SW480 (cell line): Measurements from ENCODE around the gene UAP1.

Source experiments
- DNase-seq: peaks from one replicate; pipeline ENCODE4 v3.0.0-alpha.2; 2016; ENCODE audit warnings: low spot score

Gene UAP1

DNA sequence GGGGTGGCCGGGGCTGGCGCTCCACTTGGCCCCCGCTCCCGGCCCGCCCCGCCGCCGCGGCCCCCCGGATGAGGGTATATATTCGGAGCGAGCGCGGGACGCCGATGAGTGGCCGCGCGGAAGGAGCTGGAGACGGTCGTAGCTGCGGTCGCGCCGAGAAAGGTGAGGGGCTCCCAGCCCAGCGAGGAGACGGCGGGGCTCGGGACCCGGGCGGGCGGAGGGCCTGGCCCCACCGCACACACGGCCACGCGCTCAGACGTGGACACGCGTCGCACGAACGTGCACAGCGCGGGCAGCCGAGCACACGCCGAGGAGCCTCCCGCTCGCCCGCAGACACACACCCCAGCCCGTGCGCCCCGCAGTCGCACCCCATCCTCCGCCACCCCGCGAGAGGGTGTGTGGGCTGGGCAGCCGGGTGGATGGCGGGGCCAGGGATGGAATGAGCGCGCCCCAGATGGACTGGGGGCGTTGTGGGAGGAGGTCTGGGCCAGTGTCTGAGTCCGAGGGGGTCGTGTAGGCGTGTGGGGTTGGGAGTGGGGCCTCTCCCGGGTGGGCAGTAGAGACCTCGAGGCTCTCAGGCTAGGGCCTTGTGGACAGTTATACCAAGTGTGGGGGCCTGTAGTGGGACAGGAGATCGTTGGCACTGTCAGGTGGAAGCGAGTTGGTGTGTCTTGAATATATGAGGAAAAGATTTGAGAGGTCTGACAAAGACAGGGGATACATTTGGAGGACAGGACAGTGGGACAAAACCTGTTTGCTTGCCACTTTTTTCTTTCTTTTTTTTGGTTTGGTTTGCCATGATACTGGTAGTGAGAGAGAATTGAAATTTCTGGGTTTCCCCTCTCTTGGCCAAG is at the start of gene UAP1:
Gene UAP1 (plus strand): TSS at position 107 of the 854 bp plus-strand sequence. CDS start 4,347 bp downstream, outside the sequence.
- DNase-seq: peak; percentile 15

GRCh38 chr1:162527314-162527713 is 34.2 kb upstream of the UAP1 start:
- DNase-seq: no peak

DNA sequence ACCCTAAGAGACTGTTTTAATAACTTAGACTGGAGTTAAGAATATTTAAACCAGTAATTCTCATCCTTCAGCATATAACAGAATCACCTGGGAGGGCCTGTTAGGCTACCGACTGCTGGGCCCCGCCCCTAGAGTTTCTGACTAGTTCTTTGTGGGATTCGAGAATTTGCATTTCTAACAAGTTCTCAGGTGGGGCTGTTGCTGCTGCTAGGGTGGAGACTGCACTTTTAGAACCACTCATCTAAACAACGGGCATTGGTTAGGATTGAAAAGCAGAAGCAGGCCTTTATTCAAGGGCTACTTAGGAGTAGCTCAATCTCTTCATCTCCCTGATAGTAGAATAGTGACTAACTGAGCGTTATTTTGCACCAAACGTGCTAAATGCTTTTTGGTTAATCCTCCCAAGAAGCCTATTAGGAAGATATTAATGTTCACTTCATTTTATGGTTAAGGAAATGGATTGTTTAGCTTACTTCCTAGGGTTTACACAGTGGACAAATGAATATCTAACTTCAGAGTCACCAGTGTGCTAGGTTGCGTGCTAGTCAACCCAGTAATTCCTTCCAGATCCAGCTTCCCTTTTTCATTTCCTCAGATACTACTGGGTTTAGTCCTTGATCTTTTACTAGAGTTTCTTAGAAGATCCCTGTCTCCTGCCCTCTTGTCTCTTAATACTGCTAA is 31.1 kb upstream of the UAP1 start:
- peak; percentile 16 for DNase-seq

GRCh38 chr1:162530988-162531319 is 30.6 kb upstream of the UAP1 start:
- DNase-seq: no peak

- DNase-seq: no peak
These were observed 26.0 kb upstream of the UAP1 start for GRCh38 chr1:162535501-162535900.

DNA sequence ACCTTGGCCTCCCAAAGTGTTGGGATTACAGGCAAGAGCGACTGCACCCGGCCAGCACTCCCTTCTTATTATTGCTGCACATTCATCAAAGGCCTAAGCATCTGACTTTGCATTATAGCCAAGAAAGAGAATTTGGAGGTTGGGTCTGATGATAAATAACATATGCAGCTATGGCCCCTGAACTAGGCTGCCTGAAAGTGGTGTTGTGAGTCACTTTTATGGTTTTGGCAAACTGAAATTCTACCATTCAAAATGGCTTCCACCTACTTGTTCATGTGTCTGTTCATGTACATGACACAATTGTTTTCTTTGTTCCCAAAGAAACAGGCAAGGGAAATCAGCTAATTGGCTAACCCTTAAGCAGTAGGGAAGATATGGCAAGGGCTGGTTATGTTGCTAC is 25.0 kb upstream of the UAP1 start:
- peak; percentile 16 for DNase-seq

- DNase-seq: no peak
These were observed 24.3 kb upstream of the UAP1 start for GRCh38 chr1:162537216-162537615.

DNA sequence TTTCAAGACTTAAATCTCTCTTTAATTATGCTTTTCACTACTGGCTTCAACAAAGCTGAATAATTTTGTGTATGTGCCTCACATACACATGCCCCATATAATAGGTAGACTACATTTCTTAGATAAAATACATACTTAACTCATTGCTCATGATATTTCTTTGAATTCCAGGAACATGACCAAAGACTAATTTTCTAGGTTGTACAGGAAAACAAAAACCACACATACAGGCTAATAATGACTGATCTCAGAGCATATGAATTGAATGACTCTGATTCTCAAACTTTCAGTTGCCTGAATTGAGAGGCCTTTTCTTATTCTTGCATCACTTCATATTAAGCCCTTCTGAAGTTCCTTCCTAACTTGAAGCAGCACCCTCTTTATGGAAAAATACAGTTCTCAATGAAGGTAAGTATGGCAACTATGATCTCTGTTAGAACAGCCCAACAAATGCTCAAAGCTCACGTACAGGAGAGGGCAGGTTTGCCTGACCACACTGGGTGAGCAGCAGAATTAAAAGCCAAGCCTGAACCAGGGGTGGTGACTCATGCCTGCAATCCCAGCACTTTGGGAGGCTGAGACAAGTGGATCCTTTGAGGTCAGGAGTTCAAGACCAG is 22.6 kb upstream of the UAP1 start:
- peak; percentile 69 for DNase-seq

DNA sequence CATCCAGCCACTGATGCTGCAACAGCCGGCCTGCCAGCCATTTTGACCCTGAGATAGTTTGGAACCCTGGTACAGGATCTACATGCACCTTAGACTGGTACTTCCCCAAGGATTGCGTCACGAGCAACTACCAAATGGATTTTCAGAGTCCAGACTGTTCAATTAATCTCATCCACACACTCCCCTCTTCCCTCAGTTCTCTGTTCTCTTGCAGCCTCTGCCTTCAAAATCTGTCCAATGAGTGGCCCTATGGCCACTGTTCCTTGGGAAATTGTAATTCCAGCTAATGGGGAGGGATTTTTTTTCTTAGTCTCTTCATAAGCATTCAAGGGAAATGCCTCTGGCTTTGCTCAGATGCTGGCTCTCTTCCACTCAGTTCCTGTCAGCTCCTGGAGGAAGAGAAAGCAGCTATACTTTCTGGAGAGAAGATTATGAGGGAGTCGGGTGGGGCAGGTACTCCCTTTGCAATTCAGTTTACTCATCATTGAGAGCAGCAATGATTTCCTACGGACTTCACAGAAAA is 19.8 kb upstream of the UAP1 start:
- DNase-seq: no peak

DNA sequence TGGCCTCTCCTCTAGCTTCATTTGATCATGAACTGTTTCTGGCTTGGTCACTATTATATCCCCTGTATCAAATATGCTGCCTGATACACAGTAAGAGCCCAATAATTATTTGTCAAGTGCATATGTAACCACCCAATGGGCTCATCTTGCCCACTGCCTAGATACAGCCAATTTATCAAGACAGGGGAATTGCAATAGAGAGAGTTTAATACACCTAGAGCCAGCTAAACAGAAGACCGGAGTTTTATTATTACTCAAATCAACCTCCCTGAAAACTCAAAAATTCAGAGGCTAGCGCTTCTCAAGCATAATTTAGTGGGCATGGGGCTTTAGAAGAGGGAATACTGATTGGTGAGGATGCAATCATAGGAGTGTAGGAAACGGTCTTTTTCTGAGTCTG is 18.3 kb upstream of the UAP1 start:
- no peak for DNase-seq

- no peak for DNase-seq
These were observed 13.4 kb upstream of the UAP1 start for GRCh38 chr1:162548170-162548569.

DNA sequence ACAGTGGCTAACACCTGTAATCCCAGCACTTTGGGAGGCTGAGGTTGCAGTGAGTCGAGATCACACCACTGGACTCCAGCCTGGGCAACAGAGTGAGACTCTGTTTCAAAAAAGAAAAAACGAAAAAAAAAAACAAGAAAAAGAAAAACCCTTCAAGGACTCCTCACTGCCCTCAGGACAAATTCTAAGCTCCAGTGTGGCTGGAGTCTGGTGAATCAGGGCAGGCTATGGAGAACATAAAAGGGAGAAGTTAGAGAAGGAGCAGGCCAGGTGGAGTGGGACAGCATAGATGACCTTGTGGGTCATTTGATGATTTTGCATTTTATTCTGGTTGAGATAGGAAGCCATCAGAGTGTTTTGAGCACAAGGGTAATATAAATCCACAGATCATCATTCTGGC is 12.5 kb upstream of the UAP1 start:
- DNase-seq: no peak

GRCh38 chr1:162550925-162551324 is 10.6 kb upstream of the UAP1 start:
- no peak for DNase-seq

DNA sequence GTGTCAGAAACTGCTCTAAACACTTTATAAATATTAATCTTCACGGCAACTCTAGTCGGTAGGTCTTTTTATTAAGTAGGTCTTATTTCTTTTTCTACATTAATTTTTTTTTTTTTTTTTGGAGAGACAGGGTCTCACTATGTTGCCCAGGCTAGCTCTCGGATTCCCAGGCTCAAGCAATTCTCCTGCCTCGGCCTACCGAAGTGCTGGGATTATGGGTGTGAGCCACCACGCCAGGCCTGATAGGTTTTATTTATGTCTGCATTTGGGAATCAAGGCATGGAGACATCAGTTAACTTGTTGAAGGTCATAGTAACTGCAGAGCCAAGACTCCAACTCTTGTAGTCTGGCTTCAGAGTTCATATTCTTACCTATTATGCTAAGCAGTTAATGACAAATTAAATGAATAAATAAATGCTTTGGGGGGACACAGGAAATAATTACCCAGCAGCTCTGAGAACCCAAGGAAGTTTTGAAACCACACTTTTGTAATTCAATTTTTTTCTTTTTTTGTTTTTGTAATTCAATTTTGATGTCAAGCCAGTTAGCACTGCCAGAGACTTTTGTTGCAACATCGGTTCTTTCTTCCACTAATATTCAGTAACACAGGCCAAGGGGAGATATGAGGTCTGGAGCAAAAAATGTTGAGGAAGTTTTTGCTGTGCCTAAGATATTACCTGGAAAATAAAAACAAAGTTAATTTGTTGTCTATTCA is 9.4 kb upstream of the UAP1 start:
- DNase-seq: no peak

DNA sequence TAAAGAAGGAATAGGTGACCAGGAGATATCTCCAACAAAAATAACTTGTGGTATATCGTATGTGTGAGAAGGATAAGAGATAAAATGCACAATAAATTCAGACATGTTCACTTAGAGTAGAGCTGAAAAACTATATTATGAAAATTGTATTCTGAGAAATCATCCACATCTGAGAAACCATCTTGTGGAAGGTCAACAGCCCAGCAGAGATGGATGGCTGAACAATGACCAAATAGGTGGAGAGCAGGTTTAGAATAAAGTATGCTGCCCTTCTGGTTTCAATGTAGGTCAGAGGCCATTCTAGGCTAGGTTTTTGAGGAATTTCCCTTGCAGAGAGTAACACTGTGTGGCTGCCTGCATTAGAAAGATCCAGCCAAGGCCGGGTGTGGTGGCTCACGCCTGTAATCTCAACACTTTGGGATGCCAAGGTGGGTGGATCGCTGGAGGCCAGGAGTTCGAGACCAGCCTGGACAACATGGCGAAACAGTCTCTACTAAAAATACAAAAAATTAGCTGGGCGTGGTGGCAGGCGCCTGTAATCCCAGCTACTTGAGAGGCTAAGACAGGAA is 8.8 kb upstream of the UAP1 start:
- no peak for DNase-seq

DNA sequence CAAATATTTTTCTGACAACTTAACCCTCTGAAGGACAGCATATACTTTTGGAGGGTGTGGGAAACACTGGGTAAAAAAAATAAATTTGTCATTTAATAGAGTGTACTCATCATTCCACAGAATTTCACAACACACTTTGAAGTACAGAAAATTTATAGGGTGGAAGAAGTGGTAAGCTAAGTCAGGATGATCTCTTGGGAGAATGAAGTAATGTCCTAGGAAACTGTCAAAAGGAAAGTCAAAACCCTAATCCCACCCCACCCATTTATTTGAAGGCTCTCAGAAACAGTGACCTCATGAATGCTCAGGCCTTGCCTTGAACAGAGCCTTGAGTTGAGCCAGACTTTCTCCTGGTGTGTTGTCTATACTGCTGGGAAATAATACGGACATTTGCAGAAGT is 7.3 kb upstream of the UAP1 start:
- DNase-seq: no peak

GRCh38 chr1:162557536-162557935 is 4.0 kb upstream of the UAP1 start:
- DNase-seq: no peak

- peak; percentile 8 for DNase-seq
These were observed 1.1 kb upstream of the UAP1 start for GRCh38 chr1:162560303-162561036.

DNA sequence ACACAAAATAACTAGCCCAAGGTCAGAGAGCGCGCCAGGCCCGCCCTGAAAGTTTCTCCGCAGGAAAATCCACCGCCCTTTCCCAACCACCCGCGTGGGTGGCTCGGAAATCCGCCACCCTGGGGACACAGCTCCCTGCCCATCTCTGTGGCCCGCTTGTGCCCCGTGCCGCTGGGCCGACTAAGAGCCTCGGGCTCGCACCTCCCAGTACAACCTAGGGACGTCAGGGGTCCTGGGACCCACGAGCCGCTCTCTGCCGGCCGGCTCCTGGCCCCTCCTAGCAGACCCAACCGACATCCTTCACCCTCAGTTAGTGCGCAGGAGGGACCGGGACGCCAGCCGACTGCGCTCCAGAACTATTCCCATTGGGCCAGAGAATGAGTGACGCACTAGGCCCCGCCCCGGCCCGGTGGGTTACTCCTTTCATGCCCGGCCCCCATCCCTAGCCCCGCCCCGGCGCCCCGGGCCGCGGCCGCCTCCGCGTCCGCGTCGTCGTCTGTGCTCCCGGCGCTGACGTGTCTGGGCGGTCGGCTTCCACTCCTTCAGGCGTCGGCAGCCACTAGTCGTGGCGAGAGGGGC is 396 bp upstream of the UAP1 start:
- DNase-seq: peak; percentile 93

DNA sequence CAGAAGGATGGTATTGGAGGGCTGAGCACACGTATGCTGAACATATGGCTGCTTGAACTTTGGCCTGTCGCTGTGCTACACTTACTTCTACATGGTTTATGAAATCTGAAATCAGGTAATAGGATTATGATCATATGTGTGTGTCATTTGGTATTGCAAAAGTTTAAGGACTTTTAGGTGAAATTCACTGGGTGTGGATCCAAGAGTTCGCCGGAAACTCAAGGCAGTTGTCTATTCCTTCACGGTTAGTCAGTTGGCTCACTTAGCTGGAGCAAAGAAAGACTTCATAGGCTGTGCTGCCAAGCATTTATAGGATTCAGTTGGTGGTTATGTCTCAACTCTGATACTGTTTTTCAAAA is 927 bp downstream of the UAP1 start:
- DNase-seq: no peak

DNA sequence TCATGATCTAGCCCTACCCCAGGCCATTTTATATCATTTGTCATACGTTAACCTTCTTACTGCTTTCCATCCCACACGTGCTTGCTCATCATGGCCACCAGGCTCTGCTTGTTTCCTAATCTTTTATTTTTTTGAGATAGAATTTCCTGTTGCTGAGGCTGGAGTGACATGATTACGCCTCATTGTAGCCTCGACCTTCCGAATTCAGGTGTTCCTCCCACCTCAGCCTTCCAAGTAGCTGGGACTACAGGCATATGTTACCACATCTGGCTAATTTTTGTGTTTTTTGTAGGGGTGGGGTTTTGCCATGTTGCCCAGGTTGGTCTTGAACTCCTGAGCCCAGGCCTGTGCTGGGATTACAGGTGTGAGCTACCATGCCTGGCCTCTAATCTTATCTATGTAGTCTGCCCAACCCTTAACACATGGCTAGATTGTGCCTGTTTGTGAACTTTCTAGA is 3.3 kb downstream of the UAP1 start:
- DNase-seq: no peak
